HEK293T (cell line): Measurements from ENCODE around the gene BABAM1.

Experiments
- FOXA1 ChIP-seq: fragments of 450-650 bp; IDR thresholded peaks from 2 replicates; pipeline ENCODE4 v1.6.1; 2016; ENCODE audit warnings: mild to moderate bottlenecking
- SP1 ChIP-seq: fragments of 450-650 bp; IDR thresholded peaks from 2 replicates; pipeline ENCODE4 v1.6.1; 2017

DNA sequence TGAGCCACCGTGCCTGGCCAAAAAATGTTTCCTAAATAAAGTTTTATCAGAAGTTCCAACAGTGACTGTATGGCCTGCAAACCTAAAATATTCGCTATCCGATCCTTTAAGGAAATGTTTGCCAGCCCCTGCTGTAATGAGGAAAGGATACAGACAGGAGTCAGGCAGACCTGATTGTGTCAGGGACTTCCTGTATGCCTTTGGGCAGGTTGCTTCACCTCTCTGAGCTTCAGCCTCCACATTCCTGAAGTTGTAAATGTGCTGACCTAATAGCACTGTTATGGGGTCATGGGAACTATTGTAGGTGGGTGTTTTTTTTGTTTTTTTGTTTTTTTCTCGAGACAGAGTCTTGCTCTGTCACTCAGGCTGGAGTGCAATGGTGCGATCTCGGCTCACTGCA lies 29.7 kb downstream of the BABAM1 start:
- no peak for TF ChIP-seq SP1
- no peak for TF ChIP-seq FOXA1
